Measurements from ENCODE around the gene INTS4. TPM values are rescaled to one million over a fixed set of nuclear protein-coding genes. Genes with fewer than 3 reads are reported as not detected.
A peak's percentile ranks its signal among the peaks of the same experiment; 100 is the strongest.

Gene INTS4
- total RNA-seq, 6 experiments from 2014 or later: 8.3 to 19.0 (median 14.7) TPM

DNA sequence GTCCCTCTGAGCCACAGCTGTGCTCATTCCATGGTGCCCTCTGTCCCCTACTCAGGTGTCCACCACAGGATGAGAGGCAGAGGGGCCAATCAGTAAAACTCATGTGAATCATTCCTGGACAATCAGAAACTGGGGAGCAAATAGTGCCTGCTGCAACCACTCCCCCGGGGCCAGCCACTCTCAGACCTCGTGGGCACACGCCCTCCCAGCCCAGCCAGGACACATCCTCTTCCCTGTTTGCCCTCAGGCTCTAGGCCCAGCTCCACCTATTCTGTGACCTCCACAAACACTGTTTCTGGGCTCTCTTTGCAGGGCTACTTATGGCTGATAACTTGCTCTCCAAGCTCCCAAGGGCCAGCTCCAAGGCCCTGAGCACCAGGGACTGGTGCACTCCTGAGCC, 42.6 kb upstream of the INTS4 start:
- no peaks in the 10 kb centered on the region for H3K36me3 ChIP-seq
- ATAC-seq (peak; percentile 84 to 94 (median 86)), DNase-seq (peak; percentile 82 to 93 (median 91))
- intact Hi-C loops (cut with DNase I): no loop called here
- H3K27ac ChIP-seq: peak overlapping the region in 2 of 3 donors; percentile 42 to 74
- no peak overlapping the region for H3K4me3 ChIP-seq
- WGBS (ENCODE audit: insufficient coverage, low coverage, low lambda C conversion rate, missing lambda C conversion rate): no CpG with 5 or more reads among the region's 3 CpGs
- H3K9me3 ChIP-seq: no peaks in the 10 kb centered on the region
- H3K27me3 ChIP-seq: no peaks in the 10 kb centered on the region
- TF ChIP-seq CTCF (IDR thresholded peaks at IDR 0.05): no peak
- TF ChIP-seq POLR2A (IDR thresholded peaks at IDR 0.05): peak; percentile 72
- H3K4me1 ChIP-seq: peaks cover 0 to 45% (median 16%) of the 10 kb centered on the region in 4 donors

DNA sequence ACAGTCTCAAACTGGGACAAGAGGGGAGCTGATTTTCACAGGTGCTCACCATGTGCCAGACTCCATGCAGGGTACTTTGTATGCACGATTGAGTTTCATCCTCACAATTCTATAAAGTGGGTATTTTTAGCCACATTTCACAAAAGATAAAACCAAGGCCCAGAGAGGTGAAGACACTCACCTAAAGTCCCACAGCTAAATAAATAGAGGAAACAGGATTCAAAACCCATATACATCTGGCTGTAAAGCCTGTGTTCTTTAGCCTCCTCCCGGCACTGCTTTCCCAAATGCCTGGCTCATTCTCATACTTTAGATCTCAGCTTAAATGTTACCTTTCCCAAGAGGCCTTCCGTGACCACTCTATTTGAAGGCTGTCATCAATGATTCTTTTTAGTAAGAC, 41.8 kb upstream of the INTS4 start:
- Histone ChIP-seq H3K27me3 (no peaks in the 10 kb centered on the region), H3K4me3 (no peak overlapping the region), H3K4me1 (peaks cover 0 to 49% (median 16%) of the 10 kb centered on the region in 4 donors), H3K9me3 (no peaks in the 10 kb centered on the region), H3K36me3 (no peaks in the 10 kb centered on the region), H3K27ac (peak overlapping the region in 2 of 3 donors; percentile 42 to 74)
- 73% methylated on average over 3 of the region's 3 CpGs for WGBS (ENCODE audit: insufficient coverage, low coverage, low lambda C conversion rate, missing lambda C conversion rate)
- no peak for ATAC-seq
- intact Hi-C loops (cut with DNase I): no loop called here
- no peak for DNase-seq
- TF ChIP-seq POLR2A (IDR thresholded peaks at IDR 0.05): no peak
- no peak for TF ChIP-seq CTCF (IDR thresholded peaks at IDR 0.05)

DNA sequence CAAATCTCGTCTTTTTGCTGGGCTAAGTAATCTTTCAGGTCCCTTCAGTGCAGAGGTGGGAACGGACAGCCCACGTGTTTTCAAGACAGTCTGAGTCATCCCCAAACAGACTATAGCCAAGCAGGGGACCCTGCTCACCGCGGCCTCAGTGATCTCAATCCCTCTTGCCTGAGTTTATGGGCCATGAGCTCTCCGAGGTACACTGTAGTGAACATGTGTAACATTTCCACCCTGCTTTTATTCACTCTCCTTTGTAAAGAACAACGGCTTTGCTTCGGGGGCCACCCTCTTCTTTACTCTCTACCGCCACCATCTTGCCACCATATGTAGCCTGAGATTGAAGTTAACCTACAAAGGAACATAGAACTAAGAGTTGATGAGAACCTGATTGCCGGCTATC, 40.2 kb upstream of the INTS4 start:
- no peak for ATAC-seq
- Histone ChIP-seq H3K27me3 (no peaks in the 10 kb centered on the region), H3K27ac (no peak overlapping the region), H3K36me3 (no peaks in the 10 kb centered on the region), H3K9me3 (no peaks in the 10 kb centered on the region), H3K4me1 (peaks cover 0 to 47% (median 16%) of the 10 kb centered on the region in 4 donors), H3K4me3 (no peak overlapping the region)
- intact Hi-C loops (cut with DNase I): no loop called here
- DNase-seq: no peak
- 17% methylated on average over 1 of the region's 10 CpGs for WGBS (ENCODE audit: insufficient coverage, low coverage, low lambda C conversion rate, missing lambda C conversion rate)
- TF ChIP-seq CTCF (IDR thresholded peaks at IDR 0.05) (no peak), POLR2A (IDR thresholded peaks at IDR 0.05) (no peak)

DNA sequence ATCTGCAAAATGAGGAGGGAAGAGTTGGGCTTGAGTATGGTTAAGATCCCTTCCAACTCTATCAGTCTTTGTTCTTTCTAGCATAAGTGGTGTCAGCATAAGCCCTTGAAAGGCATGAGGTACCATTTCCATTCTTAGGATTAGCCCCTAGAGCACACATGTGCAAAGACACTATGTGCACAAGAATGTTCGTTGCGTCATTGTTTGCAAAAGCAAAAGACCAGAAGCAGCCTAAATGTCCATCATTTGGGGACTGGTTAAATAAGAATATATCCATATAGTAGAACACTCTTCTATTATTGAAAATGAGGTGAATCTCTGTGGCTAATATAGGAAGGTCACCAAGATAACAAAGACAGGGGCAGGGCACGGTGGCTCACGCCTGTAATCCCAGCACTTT, 38.6 kb upstream of the INTS4 start:
- peaks cover 0 to 32% (median 8%) of the 10 kb centered on the region in 4 donors for H3K4me1 ChIP-seq
- 31% methylated on average over 4 of the region's 4 CpGs for WGBS (ENCODE audit: insufficient coverage, low coverage, low lambda C conversion rate, missing lambda C conversion rate)
- intact Hi-C loops (cut with DNase I): no loop called here
- H3K27me3 ChIP-seq: no peaks in the 10 kb centered on the region
- no peak overlapping the region for H3K27ac ChIP-seq
- H3K9me3 ChIP-seq: no peaks in the 10 kb centered on the region
- H3K36me3 ChIP-seq: no peaks in the 10 kb centered on the region
- no peak for DNase-seq
- H3K4me3 ChIP-seq: no peak overlapping the region
- TF ChIP-seq POLR2A (IDR thresholded peaks at IDR 0.05): no peak
- TF ChIP-seq CTCF (IDR thresholded peaks at IDR 0.05): no peak
- ATAC-seq: no peak

- no peak for TF ChIP-seq CTCF (IDR thresholded peaks at IDR 0.05)
- no peak for TF ChIP-seq POLR2A (IDR thresholded peaks at IDR 0.05)
- intact Hi-C loops (cut with DNase I): no loop called here
- no peaks in the 10 kb centered on the region for H3K27me3 ChIP-seq
- no peaks in the 10 kb centered on the region for H3K9me3 ChIP-seq
- H3K4me1 ChIP-seq: peaks cover 0 to 24% (median 3%) of the 10 kb centered on the region in 4 donors
- DNase-seq (no peak), ATAC-seq (no peak)
- H3K27ac ChIP-seq: no peak overlapping the region
- no peak overlapping the region for H3K4me3 ChIP-seq
- H3K36me3 ChIP-seq: no peaks in the 10 kb centered on the region
These were observed 37.6 kb upstream of the INTS4 start for GRCh38 chr11:78032090-78032489.
